ENCODE data around the gene TAF4B.

Gene TAF4B

GRCh38 chr18:26335571-26336487 lies 109.6 kb downstream of the TAF4B start:
- DNase-seq (ENCODE audit: extremely low spot score): no peak
- CTCF ChIA-PET: interaction anchor here (0.8 to 4.8 kb wide), 5 partner anchors 8 to 170 kb away, joined by 3 to 25 read pairs (median 4); no protein-coding TSS in a partner anchor
- POLR2A ChIA-PET: no interaction called here
- no peak for TF ChIP-seq CTCF (IDR thresholded peaks at IDR 0.05; ENCODE audit: control extremely low read depth, extremely low read depth, low read depth, missing control alignments)

- no peak for TF ChIP-seq CTCF (IDR thresholded peaks at IDR 0.05; ENCODE audit: control extremely low read depth, extremely low read depth, low read depth, missing control alignments)
- ChIA-PET POLR2A (no interaction called here), CTCF (interaction anchor here (1.2 to 4.8 kb wide), 4 partner anchors 9 to 169 kb away, joined by 3 to 25 read pairs (median 4); no protein-coding TSS in a partner anchor)
- no peak for DNase-seq (ENCODE audit: extremely low spot score)
Measured at GRCh38 chr18:26336572-26336971, 110.3 kb downstream of the TAF4B start.

GRCh38 chr18:26342646-26343045 lies 116.4 kb downstream of the TAF4B start:
- CTCF ChIA-PET: interaction anchor here (1.2 to 2.0 kb wide), 2 partner anchors 9 to 41 kb away, joined by 4 to 5 read pairs; no protein-coding TSS in a partner anchor
- POLR2A ChIA-PET: no interaction called here
- no peak for TF ChIP-seq CTCF (IDR thresholded peaks at IDR 0.05; ENCODE audit: control extremely low read depth, extremely low read depth, low read depth, missing control alignments)
- no peak for DNase-seq (ENCODE audit: extremely low spot score)

GRCh38 chr18:26350961-26351360 lies 124.7 kb downstream of the TAF4B start:
- CTCF ChIA-PET: interaction anchor here (0.8 kb wide), 1 partner anchor 26 kb away, joined by 3 read pairs; no protein-coding TSS in a partner anchor
- no peak for TF ChIP-seq CTCF (IDR thresholded peaks at IDR 0.05; ENCODE audit: control extremely low read depth, extremely low read depth, low read depth, missing control alignments)
- no peak for DNase-seq (ENCODE audit: extremely low spot score)
- POLR2A ChIA-PET: no interaction called here

GRCh38 chr18:26356045-26356785 lies 130.0 kb downstream of the TAF4B start:
- ChIA-PET CTCF (interaction anchor here (0.9 to 1.8 kb wide), 2 partner anchors 20 to 27 kb away, joined by 3 to 4 read pairs; no protein-coding TSS in a partner anchor), POLR2A (no interaction called here)
- no peak for TF ChIP-seq CTCF (IDR thresholded peaks at IDR 0.05; ENCODE audit: control extremely low read depth, extremely low read depth, low read depth, missing control alignments)
- DNase-seq (ENCODE audit: extremely low spot score): peak; percentile 12

GRCh38 chr18:26357960-26358359 lies 131.7 kb downstream of the TAF4B start:
- DNase-seq (ENCODE audit: extremely low spot score): no peak
- ChIA-PET CTCF (no interaction called here), POLR2A (no interaction called here)
- no peak for TF ChIP-seq CTCF (IDR thresholded peaks at IDR 0.05; ENCODE audit: control extremely low read depth, extremely low read depth, low read depth, missing control alignments)

Data from GM10248 (cell line).